T1000 (cell line): ENCODE measurements around the gene EMC6.
A peak's percentile ranks its signal among the peaks of the same experiment; 100 is the strongest.

ENCODE experiments used
- DNase-seq: peaks from one replicate; lab custom pipeline; 2025; ENCODE audit warnings: mixed read lengths; lab: John Stamatoyannopoulos, UW

The EMC6 gene

DNA sequence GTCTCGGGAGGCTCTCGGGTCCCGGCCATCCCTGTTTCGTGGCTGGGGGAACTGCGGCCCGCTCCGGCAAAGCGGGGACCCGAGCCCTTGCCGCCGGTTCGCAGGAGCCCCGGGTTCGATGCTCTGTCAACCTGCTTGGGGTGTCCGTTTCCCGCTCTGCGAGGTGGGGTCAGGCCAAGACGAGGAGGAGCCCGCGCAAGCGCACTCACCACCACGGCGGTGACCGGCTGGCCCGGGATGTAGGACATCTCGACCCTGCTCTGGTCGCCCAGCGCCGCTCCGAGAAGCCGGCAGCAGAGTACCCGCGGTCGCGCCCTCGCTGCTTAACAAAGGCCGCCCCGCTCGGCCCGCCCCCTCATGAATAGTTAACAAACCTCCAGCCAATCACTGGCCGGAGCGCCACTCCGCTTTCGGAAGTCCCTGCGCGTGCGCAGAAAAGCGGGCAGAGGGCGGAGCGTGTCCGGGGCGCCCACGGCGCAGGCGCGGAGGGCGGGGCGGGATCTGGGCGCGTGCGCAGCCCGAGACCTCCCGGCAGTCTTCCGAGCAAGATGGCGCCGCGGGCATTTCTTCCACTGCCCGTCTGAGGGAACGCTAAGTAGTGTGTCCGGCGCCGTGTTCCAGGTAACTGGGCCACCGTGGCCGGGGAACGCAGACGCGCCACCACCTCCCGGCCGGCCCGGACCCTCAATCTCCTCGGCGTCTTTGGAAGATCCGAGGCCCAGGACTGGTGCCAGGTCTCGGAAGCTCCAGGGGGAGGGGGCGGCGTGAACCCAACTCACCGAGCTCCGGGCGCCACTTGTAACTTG is at the start of gene EMC6, which contains the start of gene TAX1BP3:
Gene EMC6, plus strand, starts transcription at position 534 of the 806 bp plus-strand sequence. CDS start 335 bp downstream, outside the sequence.
Gene TAX1BP3, minus strand, starts transcription at position 300 of the 806 bp plus-strand sequence. Its CDS starts 52 bp downstream, at position 248.
- peak; percentile 98 for DNase-seq

DNA sequence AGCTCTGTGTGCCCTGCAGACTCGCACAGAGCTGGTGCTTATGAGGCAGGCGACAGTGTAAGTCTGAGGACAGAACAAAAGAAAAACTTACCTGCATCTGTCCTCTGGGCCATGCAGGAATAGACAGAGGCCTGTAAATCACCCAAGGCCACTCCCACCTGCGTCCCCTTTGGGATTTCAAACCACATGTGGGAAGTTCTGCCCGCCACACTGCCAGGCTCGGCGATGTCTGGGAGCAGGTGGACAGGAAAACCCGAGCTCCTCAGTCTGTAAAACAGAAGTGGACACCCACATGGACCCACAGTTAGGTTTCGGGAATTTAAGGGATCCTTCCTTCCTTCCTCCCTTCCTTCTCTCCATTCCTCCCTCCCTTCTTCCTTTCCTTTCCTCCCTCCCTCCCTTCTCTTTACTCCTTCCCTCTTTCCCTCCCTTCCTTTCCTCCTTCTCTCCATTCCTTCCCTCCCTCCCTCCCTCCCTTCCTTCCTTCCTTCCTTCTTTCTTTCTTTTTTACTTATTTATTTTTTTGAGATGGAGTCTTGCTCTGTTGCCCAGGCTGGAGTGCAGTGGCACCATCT is 47.4 kb upstream of the EMC6 start:
- DNase-seq: no peak

DNA sequence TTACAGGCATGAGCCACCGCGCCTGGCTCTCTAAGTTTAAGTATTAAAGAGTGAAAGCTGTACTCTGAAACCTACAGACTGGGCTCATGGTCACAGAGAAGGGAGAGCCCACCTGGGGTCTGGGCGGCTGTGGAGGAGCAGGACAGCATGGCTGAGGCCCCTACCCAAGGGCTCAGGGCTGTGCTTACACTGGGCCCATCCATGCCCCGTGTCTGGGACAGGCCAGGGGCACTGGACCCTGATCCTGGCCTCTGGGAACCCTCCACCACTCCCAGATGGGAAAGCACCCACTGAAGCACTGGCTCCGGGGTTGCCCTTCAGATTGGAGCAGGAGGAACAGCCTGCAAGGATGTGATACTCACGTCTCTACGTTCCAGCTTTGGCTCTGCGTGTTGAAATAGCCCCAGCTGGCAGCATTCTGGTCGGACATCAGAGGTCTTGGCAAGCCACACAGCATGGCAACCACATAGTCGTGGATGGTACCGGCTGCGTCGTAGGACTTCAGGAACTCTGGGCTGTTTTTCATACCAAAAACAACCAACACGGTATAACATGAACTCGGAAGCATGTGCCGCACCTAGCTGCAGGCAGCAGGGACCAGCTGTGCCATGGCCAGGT is 45.5 kb upstream of the EMC6 start:
- DNase-seq: no peak

DNA sequence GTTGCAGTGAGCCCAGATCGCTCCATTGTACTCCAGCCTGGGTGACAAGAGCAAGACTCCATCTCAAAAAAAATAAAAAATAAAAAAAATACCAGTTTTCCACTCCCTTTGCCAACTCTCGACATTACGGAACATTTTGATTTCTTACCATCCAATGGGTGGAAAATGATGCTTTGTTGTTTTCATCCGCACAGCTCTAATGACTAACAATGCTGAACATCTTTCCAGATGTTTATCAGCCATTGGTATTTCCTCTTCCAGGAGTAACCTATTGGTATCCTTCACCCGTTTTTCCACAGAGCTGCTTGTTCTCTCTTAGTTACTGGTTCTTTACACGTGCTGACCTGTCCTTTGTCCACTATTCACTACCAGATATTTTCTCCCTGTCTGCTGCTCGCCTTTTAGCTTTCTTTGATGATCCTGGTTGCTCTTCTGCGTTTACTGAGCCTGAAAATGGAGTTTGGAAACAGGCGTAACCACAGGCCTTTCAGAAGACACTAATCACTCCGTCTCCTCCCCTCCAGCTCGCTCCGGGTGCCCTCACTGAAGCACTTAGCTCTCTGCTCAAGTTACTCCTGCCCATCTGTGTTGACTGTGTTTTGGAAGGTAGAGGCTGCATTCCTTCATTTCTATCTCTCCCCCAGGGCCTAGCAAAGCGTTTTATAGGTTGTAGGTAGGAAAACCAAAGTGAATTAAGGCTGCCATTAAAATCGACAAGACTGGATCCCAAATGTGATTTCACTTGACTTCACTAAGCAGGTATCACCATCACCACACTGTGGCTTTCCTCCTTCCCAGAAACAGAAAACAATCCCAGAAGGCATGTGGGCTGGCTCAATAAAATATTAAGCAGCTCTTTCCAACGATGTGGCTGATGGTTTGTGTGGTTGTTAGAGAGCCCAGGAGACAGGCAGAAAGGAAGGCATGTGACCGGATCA is 41.5 kb upstream of the EMC6 start:
- no peak for DNase-seq

DNA sequence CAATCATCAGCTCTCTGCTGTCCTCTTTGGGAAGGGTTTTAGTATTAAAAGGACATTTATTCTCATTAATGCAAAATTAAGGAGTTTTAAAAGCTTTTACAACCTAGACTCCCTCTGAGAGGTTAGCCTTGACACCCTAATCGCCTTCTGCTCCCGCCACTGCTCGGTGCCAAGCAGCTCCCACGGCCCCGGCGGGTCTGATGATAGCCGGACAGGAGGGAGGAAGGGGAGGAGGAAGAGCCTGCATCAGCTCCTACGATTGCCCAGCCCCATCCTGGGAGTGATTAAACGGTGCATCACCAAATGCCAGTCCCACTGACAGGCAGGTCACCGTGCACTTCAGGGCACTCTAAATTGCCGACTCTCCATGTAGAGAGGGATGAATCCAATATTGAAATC is 40.8 kb upstream of the EMC6 start:
- no peak for DNase-seq

- no peak for DNase-seq
Observed at GRCh38 chr17:3630781-3631180, 37.8 kb upstream of the EMC6 start.

DNA sequence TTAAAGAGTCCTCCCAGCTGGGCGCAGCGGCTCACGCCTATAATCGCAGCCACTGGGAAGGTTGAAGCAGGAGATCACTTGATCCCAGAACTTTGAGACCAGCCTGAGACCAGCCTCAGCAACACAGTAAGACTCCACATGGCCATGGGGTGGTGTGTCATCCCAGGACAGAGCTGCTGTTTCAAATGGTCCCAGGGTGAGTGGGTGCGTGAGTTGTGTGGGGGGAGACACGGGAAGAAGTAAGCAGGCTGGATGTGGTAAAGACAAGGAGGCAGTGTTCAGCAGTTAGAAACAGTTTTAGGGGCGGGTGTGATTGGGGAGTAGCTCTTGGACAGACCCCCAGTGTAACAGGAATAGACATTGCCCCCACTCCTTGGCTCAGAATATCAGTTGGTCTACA is 36.3 kb upstream of the EMC6 start:
- no peak for DNase-seq

GRCh38 chr17:3635474-3636153 is 33.0 kb upstream of the EMC6 start:
- DNase-seq: no peak

- peak; percentile 96 for DNase-seq
Observed at GRCh38 chr17:3636154-3636907, 32.3 kb upstream of the EMC6 start, which contains the start of the genes CTNS and SHPK. Gene CTNS (plus strand): TSS chr17:3636760. CDS start chr17:3640207, 3,447 bp downstream. Gene SHPK (minus strand): TSS chr17:3636250. CDS start chr17:3636219, 31 bp downstream.

DNA sequence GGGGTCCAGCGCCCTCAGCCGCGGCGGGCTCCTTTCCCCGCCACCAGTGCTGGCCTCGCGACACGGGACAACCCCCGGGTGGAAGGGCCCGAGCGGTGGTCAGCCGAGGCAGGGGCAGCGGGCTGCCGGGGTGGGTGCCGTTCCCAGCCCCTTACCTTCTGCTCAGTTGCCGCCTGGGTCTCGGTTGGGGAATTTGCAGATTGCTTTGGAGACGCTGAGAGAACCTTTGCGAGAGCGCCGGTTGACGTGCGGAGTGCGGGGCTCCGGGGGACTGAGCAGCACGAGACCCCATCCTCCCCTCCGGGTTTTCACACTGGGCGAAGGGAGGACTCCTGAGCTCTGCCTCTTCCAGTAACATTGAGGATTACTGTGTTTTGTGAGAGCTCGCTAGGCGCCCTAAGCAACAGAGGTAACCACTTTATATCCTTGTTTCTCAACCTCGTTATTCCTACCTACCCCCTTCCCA is 31.7 kb upstream of the EMC6 start:
- DNase-seq: no peak

- DNase-seq: no peak
Observed at GRCh38 chr17:3639981-3640596, 28.5 kb upstream of the EMC6 start.

DNA sequence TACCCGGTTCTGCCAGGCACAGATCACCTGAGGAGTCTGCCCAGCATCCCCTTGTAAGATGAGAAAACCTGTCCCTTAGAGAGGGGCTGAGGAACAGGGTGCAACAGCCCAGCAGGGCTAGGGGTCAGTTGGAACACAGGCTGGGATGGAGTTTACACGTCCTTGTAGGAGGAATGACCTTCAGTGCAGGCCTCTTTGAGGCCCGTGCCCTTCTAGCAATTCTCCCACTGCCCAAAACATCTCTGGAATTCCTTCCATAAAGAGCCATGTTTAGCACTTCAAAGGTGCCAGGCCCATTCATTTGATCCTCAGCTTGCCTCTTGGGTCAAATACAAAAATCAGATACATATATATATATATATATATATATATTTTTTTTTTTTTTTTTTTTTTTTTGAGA is 27.6 kb upstream of the EMC6 start:
- no peak for DNase-seq

GRCh38 chr17:3641717-3642486 is 26.7 kb upstream of the EMC6 start:
- DNase-seq: no peak

DNA sequence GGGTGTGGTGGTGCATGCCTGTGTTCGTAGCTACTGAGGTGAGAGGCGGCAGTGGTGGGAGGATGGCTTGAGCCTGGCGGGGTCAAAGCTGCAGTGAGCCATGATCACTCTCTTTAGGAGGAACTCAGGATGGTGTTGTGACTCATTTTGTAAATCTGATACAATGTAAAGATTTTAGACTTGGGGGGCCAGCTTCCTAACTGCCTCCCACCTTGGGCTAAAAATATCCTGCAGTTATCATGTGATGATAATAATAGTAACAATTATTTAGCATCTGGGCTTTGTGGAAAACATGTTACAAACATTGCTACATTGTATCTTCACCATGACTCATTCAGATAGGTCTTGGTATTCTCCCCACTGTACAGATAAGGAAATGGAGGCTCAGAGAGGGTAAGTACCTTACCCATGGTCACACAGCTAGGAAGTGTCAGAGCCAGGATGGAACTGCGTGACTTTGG is 24.7 kb upstream of the EMC6 start:
- no peak for DNase-seq

- no peak for DNase-seq
Observed at GRCh38 chr17:3645310-3645709, 23.3 kb upstream of the EMC6 start.

DNA sequence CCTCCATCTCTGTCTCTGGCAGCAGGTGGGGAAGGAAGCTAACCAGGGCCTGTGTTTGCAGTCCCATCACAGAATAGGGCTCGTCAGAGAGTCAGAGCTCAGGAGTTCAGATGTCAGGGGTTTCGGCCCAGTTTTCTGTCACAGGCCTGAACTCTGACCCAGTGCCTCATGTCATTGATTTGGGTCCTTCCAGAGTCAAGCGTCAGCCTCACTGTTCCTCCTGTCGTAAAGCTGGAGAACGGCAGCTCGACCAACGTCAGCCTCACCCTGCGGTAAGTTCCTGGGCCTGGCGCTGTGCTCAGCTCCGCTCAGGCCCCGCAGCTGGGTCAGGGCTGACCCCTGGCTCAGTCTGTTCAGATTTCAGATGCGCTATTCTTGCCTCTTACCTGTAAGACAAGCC is 21.4 kb upstream of the EMC6 start:
- no peak for DNase-seq

DNA sequence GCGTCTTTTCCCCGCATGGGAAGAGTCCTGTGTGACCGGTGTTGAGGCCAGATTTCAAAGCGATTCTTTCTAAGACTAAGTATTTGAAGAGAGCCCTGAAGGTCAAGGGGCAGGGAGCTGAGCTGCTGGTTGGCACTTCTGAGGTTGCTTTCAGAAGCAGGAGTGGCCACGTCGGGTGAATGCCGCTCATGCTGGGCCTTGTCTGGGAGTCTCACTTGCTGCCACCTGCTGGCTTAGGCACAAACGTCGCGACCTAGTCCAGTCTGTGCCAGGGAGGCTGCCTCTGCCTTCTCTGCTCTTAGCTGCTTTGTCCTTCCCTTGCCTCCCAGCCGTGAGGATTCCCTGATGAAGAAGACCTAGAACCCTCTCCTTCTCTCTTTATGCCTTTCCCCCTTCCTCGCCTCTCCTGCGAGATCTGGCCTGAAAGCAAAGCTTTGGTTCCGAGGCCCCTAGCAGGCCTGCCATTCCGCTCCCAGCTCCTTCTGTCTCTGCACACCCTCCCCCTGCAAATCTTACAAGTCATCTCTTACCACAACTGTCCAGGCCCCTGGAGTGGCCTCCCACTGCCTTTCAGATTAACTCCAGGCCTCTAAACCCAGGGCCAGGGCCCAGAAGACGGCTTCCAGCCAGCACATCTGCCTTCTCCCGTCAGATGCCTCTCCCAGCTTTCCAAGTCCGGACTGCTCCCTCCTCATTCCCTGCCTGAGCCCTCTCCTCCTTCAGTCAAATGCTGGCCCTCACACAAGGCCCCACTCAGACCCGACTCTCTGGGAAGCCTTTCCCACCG is 20.6 kb upstream of the EMC6 start:
- peak; percentile 23 for DNase-seq

DNA sequence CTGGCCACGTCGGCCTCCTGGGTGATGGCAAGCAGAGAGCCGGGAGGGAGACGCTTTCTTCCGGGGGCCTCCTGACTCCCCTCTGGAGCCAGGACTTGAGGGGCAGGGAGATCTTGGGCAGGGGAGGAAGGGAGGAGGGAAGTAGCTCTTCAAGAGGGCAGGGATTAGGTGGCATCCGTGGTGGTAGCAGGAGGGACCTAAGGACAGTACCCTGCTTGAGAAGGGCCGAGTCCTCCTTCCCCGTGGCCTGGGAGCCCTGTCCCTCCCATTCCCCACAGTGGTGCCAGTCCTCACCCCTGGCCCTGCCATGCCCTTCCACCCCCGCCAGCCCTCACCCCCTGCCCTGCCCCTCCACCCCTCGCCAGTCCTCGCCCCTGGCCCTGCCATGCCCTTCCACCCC is 12.8 kb upstream of the EMC6 start:
- no peak for DNase-seq
